ENCODE measurements around the gene ZDHHC11.
"Not testable (repeated sequence)": the region's sequence is repeated elsewhere in the genome, so short reads cannot be mapped to it uniquely, and the experiment has no call there.

Gene ZDHHC11

GRCh38 chr5:774304-774703, 76.5 kb downstream of the ZDHHC11 start:
- not testable (repeated sequence) for DNase-seq

GRCh38 chr5:773517-774264, 77.1 kb downstream of the ZDHHC11 start:
- no peak for DNase-seq

- DNase-seq: not testable (repeated sequence)
Measured at GRCh38 chr5:772931-773330, 77.9 kb downstream of the ZDHHC11 start.

- not testable (repeated sequence) for DNase-seq
Measured at GRCh38 chr5:772547-772890, 78.3 kb downstream of the ZDHHC11 start.

- not testable (repeated sequence) for DNase-seq
Measured at GRCh38 chr5:771841-772546, 78.8 kb downstream of the ZDHHC11 start.

GRCh38 chr5:771087-771781, 79.6 kb downstream of the ZDHHC11 start:
- not testable (repeated sequence) for DNase-seq

GRCh38 chr5:770585-770984, 80.2 kb downstream of the ZDHHC11 start:
- DNase-seq: not testable (repeated sequence)

- not testable (repeated sequence) for DNase-seq
Measured at GRCh38 chr5:769485-770145, 81.2 kb downstream of the ZDHHC11 start.

- DNase-seq: no peak
Measured at GRCh38 chr5:766666-767431, 83.9 kb downstream of the ZDHHC11 start.

GRCh38 chr5:765948-766631, 84.7 kb downstream of the ZDHHC11 start:
- no peak for DNase-seq

GRCh38 chr5:763998-764781, 86.6 kb downstream of the ZDHHC11 start:
- no peak for DNase-seq

- DNase-seq: no peak
Measured at GRCh38 chr5:763397-763796, 87.4 kb downstream of the ZDHHC11 start.

- not testable (repeated sequence) for DNase-seq
Measured at GRCh38 chr5:762996-763395, 87.8 kb downstream of the ZDHHC11 start.

GRCh38 chr5:761854-762710, 88.7 kb downstream of the ZDHHC11 start:
- peak in 1 of 2 experiments; percentile 5 for DNase-seq

- DNase-seq: no peak
Measured at GRCh38 chr5:761059-761771, 89.6 kb downstream of the ZDHHC11 start.

GRCh38 chr5:760363-761058, 90.3 kb downstream of the ZDHHC11 start:
- DNase-seq: no peak

GRCh38 chr5:759781-760362, 90.9 kb downstream of the ZDHHC11 start:
- no peak for DNase-seq

GRCh38 chr5:759111-759751, 91.6 kb downstream of the ZDHHC11 start:
- peak in 1 of 2 experiments; percentile 35 for DNase-seq

All from stimulated activated CD4-positive, alpha-beta T cell treated with anti-CD3 and anti-CD28 coated beads, Interleukin-4, amount 100 ng/mL, for 4 hours (primary cell).